ENCODE results near the gene ANKFN1.

ANKFN1 gene

DNA sequence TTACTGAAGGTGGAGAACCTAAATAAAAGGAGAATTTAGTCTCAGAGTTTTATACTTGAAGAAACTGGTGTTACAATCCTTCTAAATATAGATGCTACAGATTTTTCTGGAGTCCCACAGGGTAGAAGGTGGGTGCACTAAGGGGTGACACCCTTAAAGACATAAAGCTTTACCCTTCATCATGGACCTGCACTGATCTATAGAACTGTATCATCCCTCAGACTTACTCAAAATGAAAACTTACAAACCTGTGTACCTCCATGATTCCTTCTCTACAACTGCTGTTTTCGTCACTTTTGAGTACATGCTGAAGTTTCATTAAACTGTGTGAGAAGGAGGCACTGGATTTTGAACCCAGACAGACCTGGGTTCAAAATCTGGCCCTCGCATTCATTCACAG, 270.7 kb downstream of the ANKFN1 start:
- Histone ChIP-seq H3K27me3 (ENCODE audit: insufficient read depth, low read length) (no peaks in the 10 kb centered on the region), H2AK5ac (ENCODE audit: low read length) (no peak overlapping the region), H3K79me2 (ENCODE audit: control insufficient read depth, insufficient read depth, low read length, poor library complexity) (no peaks in the 10 kb centered on the region), H4K8ac (ENCODE audit: low read depth, low read length) (no peak overlapping the region), H3K18ac (ENCODE audit: low read length) (no peak overlapping the region), H3K36me3 (ENCODE audit: control insufficient read depth in 1 of 2, insufficient read depth in 2 of 2, low read length in 2 of 2) (no peaks in the 10 kb centered on the region), H2BK12ac (ENCODE audit: low read length) (no peak overlapping the region), H3K4me1 (ENCODE audit: control insufficient read depth in 1 of 2, insufficient read depth in 2 of 2, low read length in 2 of 2) (no peaks in the 10 kb centered on the region), H3K27ac (ENCODE audit: low read depth, low read length) (no peak overlapping the region), H3K23ac (ENCODE audit: low read length) (no peak overlapping the region), H2BK5ac (ENCODE audit: low read depth, low read length, poor library complexity) (no peak overlapping the region), H3K9ac (ENCODE audit: low read length) (no peak overlapping the region), H3K9me3 (ENCODE audit: insufficient read depth, low read depth, low read length) (no peaks in the 10 kb centered on the region), H2BK120ac (ENCODE audit: insufficient read depth, low read length, poor library complexity) (no peak overlapping the region), H2AFZ (ENCODE audit: insufficient read depth, low read length, poor library complexity) (no peak overlapping the region), H3K4me2 (ENCODE audit: low read length) (no peak overlapping the region), H4K91ac (ENCODE audit: low read depth, low read length) (no peak overlapping the region), H4K12ac (ENCODE audit: low read depth, low read length) (no peak overlapping the region), H3K14ac (ENCODE audit: low read length) (no peak overlapping the region), H3K4me3 (ENCODE audit: low read depth, low read length) (no peak overlapping the region), H3K79me1 (ENCODE audit: low read length) (no peaks in the 10 kb centered on the region), H3K4ac (ENCODE audit: low read depth, low read length) (no peak overlapping the region)
- DNase-seq = no peak
- no CpG with 5 or more reads among the region's 2 CpGs for WGBS (ENCODE audit: extremely low coverage, insufficient coverage, insufficient read length)

DNA sequence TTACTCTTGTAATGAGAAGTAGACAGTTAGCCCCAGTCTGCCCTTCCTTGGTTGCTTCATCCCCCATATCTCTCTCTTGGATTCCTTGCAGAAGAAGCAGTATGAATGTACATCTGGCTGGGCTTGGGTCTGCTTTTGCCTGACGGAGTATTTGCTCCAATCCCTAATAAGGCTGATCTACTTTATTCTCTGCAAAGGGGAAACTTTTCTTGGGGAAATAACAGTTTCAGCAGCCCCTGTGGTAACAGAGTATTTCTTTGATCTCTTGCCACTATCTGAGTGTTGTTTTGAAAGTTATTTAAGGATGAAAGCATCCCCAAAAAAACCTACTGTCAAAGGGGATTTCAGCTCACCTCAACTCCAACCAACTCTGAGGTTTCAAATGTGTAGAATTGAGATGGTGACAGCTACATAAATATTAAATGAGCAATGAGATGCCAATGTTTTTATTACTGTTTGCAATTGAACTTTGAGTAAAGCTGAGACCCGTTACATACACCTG, 271.3 kb downstream of the ANKFN1 start:
- no peak for DNase-seq
- no peak overlapping the region for H2AFZ ChIP-seq (ENCODE audit: insufficient read depth, low read length, poor library complexity)
- H3K27me3 ChIP-seq (ENCODE audit: insufficient read depth, low read length) = no peaks in the 10 kb centered on the region
- H3K23ac ChIP-seq (ENCODE audit: low read length) = no peak overlapping the region
- no CpG with 5 or more reads among the region's 2 CpGs for WGBS (ENCODE audit: extremely low coverage, insufficient coverage, insufficient read length)
- H3K9ac ChIP-seq (ENCODE audit: low read length) = no peak overlapping the region
- no peak overlapping the region for H3K4me3 ChIP-seq (ENCODE audit: low read depth, low read length)
- H3K36me3 ChIP-seq (ENCODE audit: control insufficient read depth in 1 of 2, insufficient read depth in 2 of 2, low read length in 2 of 2) = no peaks in the 10 kb centered on the region
- no peaks in the 10 kb centered on the region for H3K4me1 ChIP-seq (ENCODE audit: control insufficient read depth in 1 of 2, insufficient read depth in 2 of 2, low read length in 2 of 2)
- H2BK12ac ChIP-seq (ENCODE audit: low read length) = no peak overlapping the region
- H3K4me2 ChIP-seq (ENCODE audit: low read length) = no peak overlapping the region
- H3K9me3 ChIP-seq (ENCODE audit: insufficient read depth, low read depth, low read length) = no peaks in the 10 kb centered on the region
- H3K14ac ChIP-seq (ENCODE audit: low read length) = no peak overlapping the region
- H3K4ac ChIP-seq (ENCODE audit: low read depth, low read length) = no peak overlapping the region
- H4K12ac ChIP-seq (ENCODE audit: low read depth, low read length) = no peak overlapping the region
- H3K27ac ChIP-seq (ENCODE audit: low read depth, low read length) = no peak overlapping the region
- H4K8ac ChIP-seq (ENCODE audit: low read depth, low read length) = no peak overlapping the region
- no peak overlapping the region for H4K91ac ChIP-seq (ENCODE audit: low read depth, low read length)
- H3K79me2 ChIP-seq (ENCODE audit: control insufficient read depth, insufficient read depth, low read length, poor library complexity) = no peaks in the 10 kb centered on the region
- no peaks in the 10 kb centered on the region for H3K79me1 ChIP-seq (ENCODE audit: low read length)
- no peak overlapping the region for H2BK120ac ChIP-seq (ENCODE audit: insufficient read depth, low read length, poor library complexity)
- H2BK5ac ChIP-seq (ENCODE audit: low read depth, low read length, poor library complexity) = no peak overlapping the region
- H3K18ac ChIP-seq (ENCODE audit: low read length) = no peak overlapping the region
- H2AK5ac ChIP-seq (ENCODE audit: low read length) = no peak overlapping the region

DNA sequence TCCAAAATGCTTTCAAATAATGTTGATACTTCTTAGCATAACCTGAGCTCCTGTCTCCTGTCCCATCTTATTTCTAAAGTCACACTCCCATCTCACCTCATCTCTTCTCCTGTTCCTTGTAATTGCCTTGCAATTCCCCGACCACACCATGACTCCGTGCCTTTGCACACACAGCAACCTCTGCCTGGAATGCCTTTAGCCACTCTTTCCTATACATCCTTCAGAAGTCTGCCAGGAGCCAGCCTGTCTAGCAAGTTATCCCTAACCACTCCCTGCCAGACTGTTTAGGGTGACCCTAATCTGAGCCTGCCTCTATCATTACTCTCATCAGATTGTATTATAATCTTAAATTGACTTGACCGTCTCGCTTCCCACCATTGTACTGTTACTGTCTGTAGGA, 272.2 kb downstream of the ANKFN1 start:
- Histone ChIP-seq H4K12ac (ENCODE audit: low read depth, low read length) (no peak overlapping the region), H3K23ac (ENCODE audit: low read length) (no peak overlapping the region), H2BK12ac (ENCODE audit: low read length) (no peak overlapping the region), H2AK5ac (ENCODE audit: low read length) (no peak overlapping the region), H4K8ac (ENCODE audit: low read depth, low read length) (no peak overlapping the region), H4K91ac (ENCODE audit: low read depth, low read length) (no peak overlapping the region), H3K9ac (ENCODE audit: low read length) (no peak overlapping the region), H3K4me2 (ENCODE audit: low read length) (no peak overlapping the region), H3K4me1 (ENCODE audit: control insufficient read depth in 1 of 2, insufficient read depth in 2 of 2, low read length in 2 of 2) (no peaks in the 10 kb centered on the region), H2BK120ac (ENCODE audit: insufficient read depth, low read length, poor library complexity) (no peak overlapping the region), H3K14ac (ENCODE audit: low read length) (no peak overlapping the region), H3K9me3 (ENCODE audit: insufficient read depth, low read depth, low read length) (no peaks in the 10 kb centered on the region), H3K27me3 (ENCODE audit: insufficient read depth, low read length) (no peaks in the 10 kb centered on the region), H3K27ac (ENCODE audit: low read depth, low read length) (no peak overlapping the region), H3K79me1 (ENCODE audit: low read length) (no peaks in the 10 kb centered on the region), H3K4ac (ENCODE audit: low read depth, low read length) (no peak overlapping the region), H3K36me3 (ENCODE audit: control insufficient read depth in 1 of 2, insufficient read depth in 2 of 2, low read length in 2 of 2) (no peaks in the 10 kb centered on the region), H2AFZ (ENCODE audit: insufficient read depth, low read length, poor library complexity) (no peak overlapping the region), H3K18ac (ENCODE audit: low read length) (no peak overlapping the region), H2BK5ac (ENCODE audit: low read depth, low read length, poor library complexity) (no peak overlapping the region), H3K79me2 (ENCODE audit: control insufficient read depth, insufficient read depth, low read length, poor library complexity) (no peaks in the 10 kb centered on the region), H3K4me3 (ENCODE audit: low read depth, low read length) (no peak overlapping the region)
- WGBS (ENCODE audit: extremely low coverage, insufficient coverage, insufficient read length) = no CpG with 5 or more reads among the region's 4 CpGs
- DNase-seq = no peak

DNA sequence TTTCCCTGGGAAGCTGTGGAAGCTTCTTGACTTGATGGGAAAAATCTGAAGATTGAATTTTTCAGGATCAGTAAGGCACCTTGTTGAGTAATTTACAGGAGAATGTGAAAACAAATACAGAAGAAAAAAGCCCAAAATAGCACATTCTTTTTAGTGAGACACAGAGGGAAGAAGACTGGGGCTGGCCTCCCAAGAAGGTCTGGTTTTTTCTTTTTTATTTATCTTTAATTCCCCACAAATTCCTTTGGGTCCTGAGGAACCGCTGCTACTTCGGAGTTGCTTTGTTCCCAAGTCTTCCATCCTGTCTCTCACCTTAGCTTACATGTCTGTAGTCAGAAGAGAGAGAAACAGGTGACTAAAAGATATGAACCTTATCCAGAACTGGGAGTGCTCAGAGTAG, 273.6 kb downstream of the ANKFN1 start:
- Histone ChIP-seq H3K9ac (ENCODE audit: low read length) (no peak overlapping the region), H3K14ac (ENCODE audit: low read length) (no peak overlapping the region), H2BK5ac (ENCODE audit: low read depth, low read length, poor library complexity) (no peak overlapping the region), H4K8ac (ENCODE audit: low read depth, low read length) (no peak overlapping the region), H2BK120ac (ENCODE audit: insufficient read depth, low read length, poor library complexity) (no peak overlapping the region), H3K36me3 (ENCODE audit: control insufficient read depth in 1 of 2, insufficient read depth in 2 of 2, low read length in 2 of 2) (no peaks in the 10 kb centered on the region), H3K4me2 (ENCODE audit: low read length) (no peak overlapping the region), H3K4ac (ENCODE audit: low read depth, low read length) (no peak overlapping the region), H3K23ac (ENCODE audit: low read length) (no peak overlapping the region), H4K91ac (ENCODE audit: low read depth, low read length) (no peak overlapping the region), H3K4me3 (ENCODE audit: low read depth, low read length) (no peak overlapping the region), H4K12ac (ENCODE audit: low read depth, low read length) (no peak overlapping the region), H3K18ac (ENCODE audit: low read length) (no peak overlapping the region), H3K27me3 (ENCODE audit: insufficient read depth, low read length) (no peaks in the 10 kb centered on the region), H2AK5ac (ENCODE audit: low read length) (no peak overlapping the region), H2AFZ (ENCODE audit: insufficient read depth, low read length, poor library complexity) (no peak overlapping the region), H3K27ac (ENCODE audit: low read depth, low read length) (no peak overlapping the region), H3K9me3 (ENCODE audit: insufficient read depth, low read depth, low read length) (no peaks in the 10 kb centered on the region), H2BK12ac (ENCODE audit: low read length) (no peak overlapping the region), H3K79me2 (ENCODE audit: control insufficient read depth, insufficient read depth, low read length, poor library complexity) (no peaks in the 10 kb centered on the region), H3K79me1 (ENCODE audit: low read length) (no peaks in the 10 kb centered on the region), H3K4me1 (ENCODE audit: control insufficient read depth in 1 of 2, insufficient read depth in 2 of 2, low read length in 2 of 2) (no peaks in the 10 kb centered on the region)
- DNase-seq = no peak
- no CpG with 5 or more reads among the region's 2 CpGs for WGBS (ENCODE audit: extremely low coverage, insufficient coverage, insufficient read length)

All from trophoblast cell (in vitro differentiated cells and primary cell).